CD14-positive monocyte (primary cell): ENCODE measurements around the gene NFATC1. TPM values are rescaled to one million over a fixed set of nuclear protein-coding genes. Genes with fewer than 3 reads are reported as not detected.

ENCODE experiments used
- DNase-seq, 3 donors: peaks; one replicate each; pipeline ENCODE4 v3.0.0-alpha.2; 2011 to 2022
- H2AFZ ChIP-seq: 2 replicates; pipeline ENCODE4 v1.6.0; 2012; ENCODE audit warnings: mild to moderate bottlenecking, low read depth, low read length, inconsistent platforms; ENCODE audit not compliant: insufficient read depth, poor library complexity, severe bottlenecking
- H3K27ac ChIP-seq, 2 donors: 1 replicate in 1 of 2; 2 replicates in 1 of 2; pipeline ENCODE4 v1.5.1; 2012 to 2013; ENCODE audit warnings: low read length in 2 of 2, control low read depth in 1 of 2, inconsistent platforms in 1 of 2, low read depth in 1 of 2, mild to moderate bottlenecking in 1 of 2
- H3K27me3 ChIP-seq, 2 donors: one replicate each; pipeline versions ENCODE4 v1.6.0 to v1.6.1; 2011 to 2013; ENCODE audit warnings: low read length in 2 of 2; ENCODE audit not compliant: control insufficient read depth in 2 of 2, insufficient read depth in 2 of 2
- H3K36me3 ChIP-seq, 2 donors: replicated peaks in 1 of 2; 1 replicate in 1 of 2; 2 replicates in 1 of 2; pipeline versions ENCODE4 v1.5.1 to v1.6.1; 2012 to 2013; ENCODE audit warnings: low read length in 2 of 2, control low read depth in 1 of 2, inconsistent platforms in 1 of 2, mild to moderate bottlenecking in 1 of 2; ENCODE audit not compliant: insufficient read depth in 2 of 2, control insufficient read depth in 1 of 2
- H3K4me1 ChIP-seq, 2 donors: 1 replicate in 1 of 2; 2 replicates in 1 of 2; pipeline versions ENCODE4 v1.5.1 to v1.6.1; 2012 to 2013; ENCODE audit warnings: low read length in 2 of 2, control low read depth in 1 of 2, inconsistent platforms in 1 of 2, mild to moderate bottlenecking in 1 of 2, moderate library complexity in 1 of 2; ENCODE audit not compliant: insufficient read depth in 2 of 2, control insufficient read depth in 1 of 2
- H3K4me2 ChIP-seq: replicated peaks from 2 replicates; pipeline ENCODE3; 2012; ENCODE audit warnings: low read length, moderate library complexity, mild to moderate bottlenecking; ENCODE audit not compliant: poor library complexity, severe bottlenecking; ENCODE audit errors: extremely low read depth
- H3K4me3 ChIP-seq, 3 experiments: fragments of 200-600 bp in 1 of 3; sonication (generic) in 1 of 3; replicated peaks in 1 of 3; 1 replicate in 2 of 3; 2 replicates in 1 of 3; pipeline ENCODE4 v1.5.1; 2011 to 2013; ENCODE audit warnings: low read length in 3 of 3, mild to moderate bottlenecking in 3 of 3, control low read depth in 2 of 3, low read depth in 2 of 3, inconsistent platforms in 1 of 3, moderate library complexity in 1 of 3
- H3K79me2 ChIP-seq: 2 replicates; pipeline ENCODE4 v1.6.0; 2012; ENCODE audit warnings: mild to moderate bottlenecking, control low read depth, inconsistent platforms, low read length, moderate library complexity; ENCODE audit not compliant: insufficient read depth
- H3K9ac ChIP-seq: 2 replicates; pipeline ENCODE4 v1.6.0; 2017; ENCODE audit warnings: low read length, mild to moderate bottlenecking; ENCODE audit not compliant: insufficient read depth, poor library complexity, severe bottlenecking
- H3K9me3 ChIP-seq, 2 donors: replicated peaks in 1 of 2; 1 replicate in 1 of 2; 2 replicates in 1 of 2; pipeline versions ENCODE4 v1.5.1 to v1.6.1; 2012 to 2013; ENCODE audit warnings: low read length in 2 of 2, control low read depth in 1 of 2; ENCODE audit not compliant: control insufficient read depth in 1 of 2, insufficient read depth in 1 of 2
- H4K20me1 ChIP-seq: 2 replicates; pipeline ENCODE4 v1.6.0; 2012; ENCODE audit warnings: mild to moderate bottlenecking, low read length, control low read depth, moderate library complexity; ENCODE audit not compliant: insufficient read depth
- H3K27ac Mint-ChIP-seq, 7 donors: one replicate each; pipeline ENCODE4 v1.8.0; 2020; ENCODE audit warnings: mild to moderate bottlenecking in 7 of 7, mixed read lengths in 7 of 7, moderate library complexity in 6 of 7, inconsistent platforms in 2 of 7
- H3K27me3 Mint-ChIP-seq, 3 donors: one replicate each; pipeline ENCODE4 v1.8.0; 2021 to 2022; ENCODE audit warnings: low read depth in 3 of 3, mild to moderate bottlenecking in 3 of 3, mixed read lengths in 3 of 3, moderate library complexity in 3 of 3, inconsistent platforms in 1 of 3
- H3K36me3 Mint-ChIP-seq, 2 donors: one replicate each; pipeline ENCODE4 v1.8.0; 2020; ENCODE audit warnings: mixed read lengths in 2 of 2, inconsistent platforms in 1 of 2, mild to moderate bottlenecking in 1 of 2
- H3K4me1 Mint-ChIP-seq: one replicate; pipeline ENCODE4 v1.8.0; 2020; ENCODE audit warnings: mild to moderate bottlenecking, mixed read lengths
- H3K4me3 Mint-ChIP-seq, 2 donors: one replicate each; pipeline ENCODE4 v1.8.0; 2020; ENCODE audit warnings: mild to moderate bottlenecking in 2 of 2, mixed read lengths in 2 of 2, moderate library complexity in 1 of 2
- H3K9me3 Mint-ChIP-seq, 7 donors: one replicate each; pipeline ENCODE4 v1.8.0; 2020 to 2022; ENCODE audit warnings: mixed read lengths in 7 of 7, mild to moderate bottlenecking in 6 of 7, moderate library complexity in 6 of 7, inconsistent platforms in 2 of 7
- WGBS: methylation state at CpG from one replicate; pipeline ENCODE4 v1.1.5; 2013; ENCODE audit warnings: missing lambda C conversion rate; ENCODE audit not compliant: insufficient coverage; 5-methylcytosine and 5-hydroxymethylcytosine counted together
- intact Hi-C, 2 donors: fragments of 100-400 bp; cut with micrococcal nuclease; formaldehyde crosslinking; loops; one replicate each; pipeline versions ENCODE4 v1.15.0 to v1.15.1; 2023
- polyA plus RNA-seq, 3 donors: library from polyadenylated mRNA; depleted of rRNA in 1 of 3; unstranded in 2 of 3; stranded (reverse) in 1 of 3; fragments of 300-500 nt in 2 of 3; fragments of >200 nt in 1 of 3; fragmentation: Illumina TruSeq in 2 of 3; gene quantifications; 1 replicate in 2 of 3; 2 replicates in 1 of 3; pipeline ENCODE4 v1.2.3, GENCODE V29; 2012 to 2021
- TF ChIP-seq, protein P1 (sequence below): fragments of 200-600 bp; IDR thresholded peaks from one replicate; pipeline ENCODE4 v1.8.0; 2022; ENCODE audit warnings: antibody characterized with exemption, mild to moderate bottlenecking

The NFATC1 gene
- polyA plus RNA-seq, 3 donors = 7.8 to 10.7 (median 8.3) TPM

GRCh38 chr18:79515331-79515730 lies 119.6 kb downstream of the NFATC1 start:
- intact Hi-C loops = no loop called here
- no peaks in the 10 kb centered on the region for H3K79me2 ChIP-seq
- peaks cover 0 to 14% of the 10 kb centered on the region in 2 donors for H3K36me3 ChIP-seq
- Mint-ChIP-seq H3K27ac (peak overlapping the region in 1 of 7 donors; percentile 18), H3K4me1 (peaks cover 10% of the 10 kb centered on the region), H3K4me3 (no peak overlapping the region), H3K9me3 (peaks cover 0 to 4% (median 0%) of the 10 kb centered on the region in 7 donors), H3K36me3 (peaks cover 13 to 28% of the 10 kb centered on the region in 2 donors), H3K27me3 (peaks cover 13 to 17% (median 17%) of the 10 kb centered on the region in 3 donors)
- H3K4me1 ChIP-seq = no peaks in the 10 kb centered on the region
- peaks cover 19% of the 10 kb centered on the region for H4K20me1 ChIP-seq
- H3K9ac ChIP-seq = no peak overlapping the region
- peaks cover 0 to 7% of the 10 kb centered on the region in 2 donors for H3K27me3 ChIP-seq
- no peak for DNase-seq
- H3K4me3 ChIP-seq = no peak overlapping the region
- no peak overlapping the region for H2AFZ ChIP-seq
- no peak overlapping the region for H3K27ac ChIP-seq
- TF ChIP-seq, protein P1, sequence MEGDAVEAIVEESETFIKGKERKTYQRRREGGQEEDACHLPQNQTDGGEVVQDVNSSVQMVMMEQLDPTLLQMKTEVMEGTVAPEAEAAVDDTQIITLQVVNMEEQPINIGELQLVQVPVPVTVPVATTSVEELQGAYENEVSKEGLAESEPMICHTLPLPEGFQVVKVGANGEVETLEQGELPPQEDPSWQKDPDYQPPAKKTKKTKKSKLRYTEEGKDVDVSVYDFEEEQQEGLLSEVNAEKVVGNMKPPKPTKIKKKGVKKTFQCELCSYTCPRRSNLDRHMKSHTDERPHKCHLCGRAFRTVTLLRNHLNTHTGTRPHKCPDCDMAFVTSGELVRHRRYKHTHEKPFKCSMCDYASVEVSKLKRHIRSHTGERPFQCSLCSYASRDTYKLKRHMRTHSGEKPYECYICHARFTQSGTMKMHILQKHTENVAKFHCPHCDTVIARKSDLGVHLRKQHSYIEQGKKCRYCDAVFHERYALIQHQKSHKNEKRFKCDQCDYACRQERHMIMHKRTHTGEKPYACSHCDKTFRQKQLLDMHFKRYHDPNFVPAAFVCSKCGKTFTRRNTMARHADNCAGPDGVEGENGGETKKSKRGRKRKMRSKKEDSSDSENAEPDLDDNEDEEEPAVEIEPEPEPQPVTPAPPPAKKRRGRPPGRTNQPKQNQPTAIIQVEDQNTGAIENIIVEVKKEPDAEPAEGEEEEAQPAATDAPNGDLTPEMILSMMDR = no peak
- no CpG with 5 or more reads among the region's 8 CpGs for WGBS
- H3K4me2 ChIP-seq = no peak overlapping the region
- no peaks in the 10 kb centered on the region for H3K9me3 ChIP-seq

- intact Hi-C loops = no loop called here
- H3K27ac Mint-ChIP-seq = no peak overlapping the region
- TF ChIP-seq, protein P1 = no peak
Observed at GRCh38 chr18:79515944-79516351, 120.2 kb downstream of the NFATC1 start.

More at GRCh38 chr18:79515944-79516351, 120.2 kb downstream of the NFATC1 start:
- Mint-ChIP-seq H3K36me3 (peaks cover 11 to 27% of the 10 kb centered on the region in 2 donors), H3K4me3 (no peak overlapping the region), H3K27me3 (peaks cover 14 to 23% (median 23%) of the 10 kb centered on the region in 3 donors), H3K4me1 (peaks cover 10% of the 10 kb centered on the region), H3K9me3 (peaks cover 0 to 8% (median 0%) of the 10 kb centered on the region in 7 donors)
- H4K20me1 ChIP-seq = peaks cover 21% of the 10 kb centered on the region
- no peaks in the 10 kb centered on the region for H3K9me3 ChIP-seq
- no peaks in the 10 kb centered on the region for H3K4me1 ChIP-seq
- H3K27ac ChIP-seq = no peak overlapping the region
- no peaks in the 10 kb centered on the region for H3K79me2 ChIP-seq
- H3K4me2 ChIP-seq = no peak overlapping the region
- no peak for DNase-seq
- WGBS = 97% methylated on average over 6 of the region's 22 CpGs
- H3K36me3 ChIP-seq = peaks cover 0 to 14% of the 10 kb centered on the region in 2 donors
- H2AFZ ChIP-seq = no peak overlapping the region
- no peak overlapping the region for H3K9ac ChIP-seq
- H3K4me3 ChIP-seq = no peak overlapping the region
- H3K27me3 ChIP-seq = peaks cover 0 to 7% of the 10 kb centered on the region in 2 donors
